Neural cell (in vitro differentiated cells): ENCODE measurements around the gene KRT2. TPM values are rescaled to one million over a fixed set of nuclear protein-coding genes. Genes with fewer than 3 reads are reported as not detected.

Experiments
- H2AFZ ChIP-seq: fragments of 200-600, 300-800 bp; sonication (generic), shearing (Covaris generic); 2 replicates; pipeline ENCODE4 v1.6.0; 2014; ENCODE audit warnings: low read depth, mild to moderate bottlenecking, antibody characterized with exemption, low read length, moderate library complexity
- H3F3A ChIP-seq: fragments of 200-600 bp; shearing (Covaris generic); 2 replicates; pipeline ENCODE4 v1.6.1; 2016; ENCODE audit warnings: mild to moderate bottlenecking, moderate library complexity, mixed read lengths, antibody characterized with exemption, low read length; ENCODE audit not compliant: insufficient read depth, poor library complexity, severe bottlenecking
- H3K27ac ChIP-seq: fragments of 200-600, 300-800 bp; sonication (generic), shearing (Covaris generic); 2 replicates; pipeline ENCODE4 v1.5.1; 2014; ENCODE audit warnings: mild to moderate bottlenecking, low read length, moderate library complexity
- H3K27me3 ChIP-seq: fragments of 300-800, 200-600 bp; sonication (generic), shearing (Covaris generic); 2 replicates; pipeline ENCODE4 v1.6.0; 2014; ENCODE audit warnings: mild to moderate bottlenecking, low read depth, low read length, moderate library complexity; ENCODE audit not compliant: insufficient read depth
- H3K36me3 ChIP-seq: fragments of 300-800, 200-600 bp; sonication (generic), shearing (Covaris generic); 2 replicates; pipeline ENCODE4 v1.5.1; 2014; ENCODE audit warnings: mild to moderate bottlenecking, antibody characterized with exemption, low read length, moderate library complexity; ENCODE audit not compliant: insufficient read depth
- H3K4me2 ChIP-seq: fragments of 300-800, 200-600 bp; sonication (generic), shearing (Covaris generic); 2 replicates; pipeline ENCODE4 v1.6.0; 2014; ENCODE audit warnings: mild to moderate bottlenecking, low read length
- H3K4me3 ChIP-seq: fragments of 300-800, 200-600 bp; sonication (generic), shearing (Covaris generic); 2 replicates; pipeline ENCODE4 v1.5.1; 2014; ENCODE audit warnings: mild to moderate bottlenecking, low read length, moderate library complexity
- H3K79me2 ChIP-seq: fragments of 200-600 bp; shearing (Covaris generic); replicated peaks from 2 replicates; pipeline ENCODE4 v1.6.0; 2014; ENCODE audit warnings: mild to moderate bottlenecking, low read length, moderate library complexity; ENCODE audit not compliant: insufficient read depth
- H3K9ac ChIP-seq: fragments of 300-800, 200-600 bp; sonication (generic), shearing (Covaris generic); 2 replicates; pipeline ENCODE4 v1.6.1; 2016; ENCODE audit warnings: mild to moderate bottlenecking, low read length, mixed read lengths
- H3K9me2 ChIP-seq: fragments of 200-600 bp; shearing (Covaris generic); 2 replicates; pipeline ENCODE4 v1.6.1; 2016; ENCODE audit warnings: mild to moderate bottlenecking, low read length, mixed read lengths; ENCODE audit not compliant: insufficient read depth
- H3K9me3 ChIP-seq: fragments of 200-600, 300-800 bp; sonication (generic), shearing (Covaris generic); 2 replicates; pipeline ENCODE4 v1.6.1; 2016; ENCODE audit warnings: mild to moderate bottlenecking, mixed run types, low read length, moderate library complexity, mixed read lengths
- H4K20me1 ChIP-seq: fragments of 200-600 bp; shearing (Covaris generic); 2 replicates; pipeline ENCODE4 v1.6.1; 2016; ENCODE audit warnings: mild to moderate bottlenecking, mixed run types; ENCODE audit not compliant: insufficient read depth
- CTCF ChIP-seq: fragments of 450-650 bp; IDR thresholded peaks from 2 replicates; pipeline ENCODE4 v1.5.1; 2014; ENCODE audit warnings: antibody characterized with exemption, mild to moderate bottlenecking, moderate library complexity; ENCODE audit not compliant: poor library complexity, severe bottlenecking
- EP300 ChIP-seq: fragments of 450-650 bp; conservative IDR thresholded peaks from 2 replicates; pipeline ENCODE4 v1.6.1; 2014; ENCODE audit warnings: antibody characterized with exemption, mild to moderate bottlenecking, moderate library complexity; ENCODE audit not compliant: poor library complexity, severe bottlenecking
- EZH2 ChIP-seq: fragments of 200-600, 300-800 bp; shearing (Covaris generic), sonication (generic); IDR thresholded peaks from 2 replicates; pipeline ENCODE4 v1.6.1; 2014; ENCODE audit warnings: antibody characterized with exemption, low read length, borderline replicate concordance, mild to moderate bottlenecking; ENCODE audit not compliant: insufficient read depth, poor library complexity, severe bottlenecking
- MXI1 ChIP-seq: fragments of 450-650 bp; conservative IDR thresholded peaks from 2 replicates; pipeline ENCODE4 v1.6.1; 2014; ENCODE audit warnings: antibody characterized with exemption, mild to moderate bottlenecking; ENCODE audit not compliant: poor library complexity, severe bottlenecking
- POLR2AphosphoS5 ChIP-seq: IDR thresholded peaks from 2 replicates; pipeline ENCODE4 v1.6.1; 2012
- RAD21 ChIP-seq: fragments of 450-650 bp; conservative IDR thresholded peaks from 2 replicates; pipeline ENCODE4 v1.6.1; 2014; ENCODE audit warnings: antibody characterized with exemption, mild to moderate bottlenecking, moderate library complexity
- SMC3 ChIP-seq: fragments of 450-650 bp; conservative IDR thresholded peaks from 2 replicates; pipeline ENCODE4 v1.6.1; 2014; ENCODE audit warnings: antibody characterized with exemption, mild to moderate bottlenecking, moderate library complexity; ENCODE audit not compliant: poor library complexity
- TAF1 ChIP-seq: IDR thresholded peaks from 2 replicates; pipeline ENCODE4 v1.6.1; 2012; ENCODE audit warnings: low read depth
- polyA plus RNA-seq: library from polyadenylated mRNA; depleted of rRNA; stranded (reverse); fragments of >200 nt; gene quantifications from 2 replicates; pipeline ENCODE4 v1.2.3, GENCODE V29; 2014
- TF ChIP-seq, protein P1 (sequence below): IDR thresholded peaks from 2 replicates; pipeline ENCODE4 v1.6.1; 2012; ENCODE audit warnings: borderline replicate concordance

KRT2 gene
- polyA plus RNA-seq, 1 donor from 2014 or later, result not detected

DNA sequence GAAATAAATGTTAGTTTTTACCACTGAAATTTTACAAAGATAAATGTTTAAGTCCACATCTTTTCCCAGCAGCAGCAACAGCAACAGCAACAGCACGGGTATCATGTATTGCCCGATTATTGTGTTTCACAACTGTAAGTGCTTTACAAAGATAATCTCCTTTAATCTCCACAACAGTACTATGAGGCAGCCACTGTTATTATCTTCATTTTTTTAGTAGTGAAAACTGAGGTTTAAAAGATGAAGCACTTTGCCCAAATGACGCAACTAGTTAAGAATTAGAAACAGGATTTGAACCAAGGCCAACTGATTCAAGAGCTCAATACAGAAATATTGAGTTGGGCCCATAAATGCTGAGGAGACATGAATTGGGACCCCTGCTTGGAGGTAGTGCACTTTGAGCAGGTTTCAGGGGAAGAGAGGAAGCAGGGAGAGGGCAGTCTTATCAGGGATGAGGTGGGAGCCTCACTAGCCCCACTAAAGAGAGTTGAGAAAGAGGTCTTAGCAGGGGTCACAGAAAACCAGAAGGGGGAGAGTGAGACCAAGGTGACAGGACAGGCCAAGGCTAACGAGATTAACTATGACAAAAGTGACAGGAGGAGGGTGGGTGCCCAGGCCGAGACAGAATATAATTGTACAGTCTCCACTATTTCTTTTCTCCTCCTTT, 15.3 kb downstream of the KRT2 start:
- no peak overlapping the region for H3K4me3 ChIP-seq
- no peak overlapping the region for H2AFZ ChIP-seq
- no peaks in the 10 kb centered on the region for H3K79me2 ChIP-seq
- H4K20me1 ChIP-seq, result no peaks in the 10 kb centered on the region
- H3K36me3 ChIP-seq, result no peaks in the 10 kb centered on the region
- no peaks in the 10 kb centered on the region for H3K27me3 ChIP-seq
- H3K4me2 ChIP-seq, result no peak overlapping the region
- H3K9ac ChIP-seq, result no peak overlapping the region
- no peak for TF ChIP-seq CTCF
- TF ChIP-seq RAD21, result no peak
- TF ChIP-seq TAF1, result no peak
- no peak for TF ChIP-seq EP300
- TF ChIP-seq, protein P1, sequence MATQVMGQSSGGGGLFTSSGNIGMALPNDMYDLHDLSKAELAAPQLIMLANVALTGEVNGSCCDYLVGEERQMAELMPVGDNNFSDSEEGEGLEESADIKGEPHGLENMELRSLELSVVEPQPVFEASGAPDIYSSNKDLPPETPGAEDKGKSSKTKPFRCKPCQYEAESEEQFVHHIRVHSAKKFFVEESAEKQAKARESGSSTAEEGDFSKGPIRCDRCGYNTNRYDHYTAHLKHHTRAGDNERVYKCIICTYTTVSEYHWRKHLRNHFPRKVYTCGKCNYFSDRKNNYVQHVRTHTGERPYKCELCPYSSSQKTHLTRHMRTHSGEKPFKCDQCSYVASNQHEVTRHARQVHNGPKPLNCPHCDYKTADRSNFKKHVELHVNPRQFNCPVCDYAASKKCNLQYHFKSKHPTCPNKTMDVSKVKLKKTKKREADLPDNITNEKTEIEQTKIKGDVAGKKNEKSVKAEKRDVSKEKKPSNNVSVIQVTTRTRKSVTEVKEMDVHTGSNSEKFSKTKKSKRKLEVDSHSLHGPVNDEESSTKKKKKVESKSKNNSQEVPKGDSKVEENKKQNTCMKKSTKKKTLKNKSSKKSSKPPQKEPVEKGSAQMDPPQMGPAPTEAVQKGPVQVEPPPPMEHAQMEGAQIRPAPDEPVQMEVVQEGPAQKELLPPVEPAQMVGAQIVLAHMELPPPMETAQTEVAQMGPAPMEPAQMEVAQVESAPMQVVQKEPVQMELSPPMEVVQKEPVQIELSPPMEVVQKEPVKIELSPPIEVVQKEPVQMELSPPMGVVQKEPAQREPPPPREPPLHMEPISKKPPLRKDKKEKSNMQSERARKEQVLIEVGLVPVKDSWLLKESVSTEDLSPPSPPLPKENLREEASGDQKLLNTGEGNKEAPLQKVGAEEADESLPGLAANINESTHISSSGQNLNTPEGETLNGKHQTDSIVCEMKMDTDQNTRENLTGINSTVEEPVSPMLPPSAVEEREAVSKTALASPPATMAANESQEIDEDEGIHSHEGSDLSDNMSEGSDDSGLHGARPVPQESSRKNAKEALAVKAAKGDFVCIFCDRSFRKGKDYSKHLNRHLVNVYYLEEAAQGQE, result no peak
- TF ChIP-seq EZH2, result no peak
- no peak for TF ChIP-seq MXI1
- no peak for TF ChIP-seq SMC3
- no peak for TF ChIP-seq POLR2AphosphoS5
- H3F3A ChIP-seq, result no peaks in the 10 kb centered on the region
- H3K9me3 ChIP-seq, result no peaks in the 10 kb centered on the region
- H3K27ac ChIP-seq, result no peak overlapping the region
- H3K9me2 ChIP-seq, result no peaks in the 10 kb centered on the region

- Histone ChIP-seq H3K9me3 (no peaks in the 10 kb centered on the region), H3K9me2 (no peaks in the 10 kb centered on the region), H4K20me1 (no peaks in the 10 kb centered on the region), H3K4me2 (no peak overlapping the region), H3K27ac (no peak overlapping the region), H3F3A (no peaks in the 10 kb centered on the region), H3K36me3 (no peaks in the 10 kb centered on the region), H3K27me3 (no peaks in the 10 kb centered on the region), H3K4me3 (no peak overlapping the region), H3K9ac (no peak overlapping the region), H3K79me2 (no peaks in the 10 kb centered on the region), H2AFZ (no peak overlapping the region)
- TF ChIP-seq CTCF (no peak), POLR2AphosphoS5 (no peak), EZH2 (no peak), MXI1 (no peak), TAF1 (no peak), RAD21 (no peak), EP300 (no peak), SMC3 (no peak)
- TF ChIP-seq, protein P1, result no peak
Measured at GRCh38 chr12:52636189-52636588, 15.8 kb downstream of the KRT2 start.
